ENCODE results near the gene TTBK1.

GRCh38 chr6:43284991-43285781 lies 41.9 kb downstream of the TTBK1 start:
- TF ChIP-seq CTCF (IDR thresholded peaks at IDR 0.05): no peak
- no peak for TF ChIP-seq EZH2 (IDR thresholded peaks at IDR 0.05; ENCODE audit: borderline replicate concordance, insufficient read depth, low read depth, low read length, poor library complexity, severe bottlenecking)

Measured in B cell (primary cell).